HepG2 (cell line): ENCODE measurements around the gene LHX1. TPM values are rescaled to one million over a fixed set of nuclear protein-coding genes. Genes with fewer than 3 reads are reported as not detected.

Experiments
- ATAC-seq: fragments of 200-7000 bp; cut with Tn5 transposase; 3 replicates; pipeline ENCODE4 v1.9.1; 2020; ENCODE audit warnings: mild to moderate bottlenecking, moderate library complexity
- BruUV-seq: library from RNA; stranded (reverse); fragments of 400-500 nt; replicated peaks from 2 replicates; lab custom pipeline; 2021; lab: Mats Ljungman, UMichigan
- CTCF ChIA-PET: fragments of 300-600 bp; formaldehyde crosslinking; extraction: SDS; loops from one replicate; lab custom pipeline; 2021; ENCODE audit warnings: low total read pairs, inconsistent platforms, low intra/inter-chr PET ratio; lab: Yijun Ruan, JAX
- POLR2A ChIA-PET: fragments of 350-600 bp; sonication (Branson Sonifier 250); formaldehyde crosslinking; loops from one replicate; lab custom pipeline; 2020; ENCODE audit warnings: antibody characterized with exemption, inconsistent platforms; lab: Yijun Ruan, JAX
- DNase-seq: peaks from one replicate; pipeline ENCODE4 v3.0.0-alpha.2; 2015; ENCODE audit warnings: low spot score
- FAIRE-seq: peaks from 3 replicates; lab custom pipeline; 2011; peaks lifted over from hg19 to GRCh38; lab: Jason Lieb, UNC
- H2AFZ ChIP-seq: one replicate; pipeline ENCODE4 v1.6.1; 2011; ENCODE audit warnings: low read length, inconsistent platforms
- H3K27ac ChIP-seq: fragments of 300-600 bp; 3 replicates; pipeline ENCODE4 v1.8.0; 2011; ENCODE audit warnings: mixed run types, mild to moderate bottlenecking, mixed read lengths, low read length, inconsistent platforms; ENCODE audit not compliant: insufficient read depth; ENCODE audit errors: extremely low read length
- H3K27me3 ChIP-seq, 2 experiments: fragments of 200-600 bp in 1 of 2; 2 replicates in 1 of 2; 3 replicates in 1 of 2; pipeline versions ENCODE4 v1.6.0 to v1.8.0; 2011; ENCODE audit warnings: low read length in 2 of 2, mild to moderate bottlenecking in 2 of 2, moderate library complexity in 2 of 2, inconsistent platforms in 1 of 2; ENCODE audit not compliant: insufficient read depth in 2 of 2, control insufficient read depth in 1 of 2
- H3K36me3 ChIP-seq, 2 experiments: fragments of 200-600 bp in 1 of 2; replicated peaks in 1 of 2; 2 replicates in 1 of 2; 3 replicates in 1 of 2; pipeline versions ENCODE4 v1.5.1 to v1.8.0; 2011; ENCODE audit warnings: low read length in 2 of 2, inconsistent platforms in 1 of 2; ENCODE audit not compliant: insufficient read depth in 2 of 2, control insufficient read depth in 1 of 2
- H3K4me1 ChIP-seq: 2 replicates; pipeline ENCODE4 v1.5.1; 2012; ENCODE audit warnings: low read length, inconsistent platforms; ENCODE audit not compliant: insufficient read depth
- H3K4me2 ChIP-seq: 2 replicates; pipeline ENCODE4 v1.6.0; 2011; ENCODE audit warnings: low read depth, low read length, inconsistent platforms
- H3K4me3 ChIP-seq, 3 experiments: fragments of 200-600 bp in 1 of 3; sonication (generic), shearing (Covaris generic) in 1 of 3; replicated peaks in 1 of 3; 2 replicates each; pipeline ENCODE4 v1.5.1; 2011 to 2016; ENCODE audit warnings: low read length in 3 of 3, inconsistent platforms in 2 of 3, low read depth in 2 of 3, mild to moderate bottlenecking in 2 of 3, control low read depth in 1 of 3, mixed read lengths in 1 of 3; ENCODE audit not compliant: insufficient read depth in 1 of 3
- H3K79me2 ChIP-seq: one replicate; pipeline ENCODE4 v1.6.1; 2011; ENCODE audit warnings: low read length, inconsistent platforms; ENCODE audit not compliant: insufficient read depth
- H3K9ac ChIP-seq: 2 replicates; pipeline ENCODE4 v1.6.0; 2011; ENCODE audit warnings: mild to moderate bottlenecking, low read depth, low read length, inconsistent platforms; ENCODE audit not compliant: insufficient read depth
- H3K9me3 ChIP-seq: 2 replicates; pipeline ENCODE4 v1.5.1; 2012; ENCODE audit warnings: mild to moderate bottlenecking, low read length
- H4K20me1 ChIP-seq: 2 replicates; pipeline ENCODE4 v1.6.0; 2011; ENCODE audit warnings: inconsistent platforms, mild to moderate bottlenecking, low read length, moderate library complexity; ENCODE audit not compliant: insufficient read depth
- TEAD3 ChIP-seq: optimal IDR thresholded peaks from 2 replicates; pipeline ENCODE3; 2016; ENCODE audit warnings: borderline replicate concordance
- THRA ChIP-seq: sonication (generic); formaldehyde crosslinking; IDR thresholded peaks from 2 replicates; pipeline ENCODE4 v1.4.0; 2020; ENCODE audit warnings: missing genetic modification reagents, borderline replicate concordance
- ZFAT ChIP-seq: sonication (generic); formaldehyde crosslinking; conservative IDR thresholded peaks from 2 replicates; pipeline ENCODE4 v1.8.1; 2023; ENCODE audit warnings: missing genetic modification reagents, inconsistent platforms
- ZNF431 ChIP-seq: sonication (generic); formaldehyde crosslinking; IDR thresholded peaks from 2 replicates; pipeline ENCODE4 v1.9.0; 2022; ENCODE audit warnings: missing genetic modification reagents, low read depth, mild to moderate bottlenecking, borderline replicate concordance
- ZNF776 ChIP-seq: sonication (generic); formaldehyde crosslinking; IDR thresholded peaks from 2 replicates; pipeline ENCODE4 v1.4.0; 2020; ENCODE audit warnings: mild to moderate bottlenecking, missing genetic modification reagents
- WGBS: methylation state at CpG from one replicate; pipeline ENCODE4 v1.1.6; 2017; ENCODE audit warnings: low lambda C conversion rate; 5-methylcytosine and 5-hydroxymethylcytosine counted together
- in situ Hi-C: cut with HindIII; loops from 2 replicates; pipeline ENCODE4 v1.10.0; 2017; ENCODE audit warnings: low pct_unique_long_range_greater_than_20kb; ENCODE audit not compliant: extremely low pct_ligation_motif_present
- intact Hi-C: fragments of 100-400 bp; cut with micrococcal nuclease; formaldehyde crosslinking; loops from one replicate; pipeline ENCODE4 v1.10.0; 2022; ENCODE audit not compliant: unreplicated experiment
- polyA plus RNA-seq, 8 experiments: library from polyadenylated mRNA; depleted of rRNA in 3 of 8; stranded (reverse) in 7 of 8; unstranded in 1 of 8; fragments of >200 nt; fragmentation: Illumina TruSeq in 4 of 8; extraction: Trizol in 4 of 8; gene quantifications; 2 replicates each; pipeline versions ENCODE4 v1.2.1 to v1.2.3, GENCODE V29; 2011 to 2016; ENCODE audit warnings: low read depth in 4 of 8, missing spikeins in 1 of 8, mixed read lengths in 1 of 8; ENCODE audit not compliant: insufficient read depth in 1 of 8
- total RNA-seq, 5 experiments: library from RNA; depleted of rRNA; stranded (reverse); fragments of >200 nt; fragmentation: Illumina TruSeq; extraction: Trizol; gene quantifications; 2 replicates each; pipeline ENCODE4 v1.2.3, GENCODE V29; 2016; ENCODE audit warnings: low read depth in 1 of 5
- TF ChIP-seq, protein P1 (sequence below): IDR thresholded peaks from 2 replicates; pipeline ENCODE4 v1.4.0; 2020; ENCODE audit warnings: mild to moderate bottlenecking, missing genetic modification reagents
- TF ChIP-seq, protein P2 (sequence below): sonication (generic); formaldehyde crosslinking; IDR thresholded peaks from 2 replicates; pipeline ENCODE4 v1.9.0; 2021; ENCODE audit warnings: mild to moderate bottlenecking, missing genetic modification reagents

LHX1 gene
- total and polyA plus RNA-seq, 2 of the 13 experiments (the other 11 are each of a cell fraction or from before 2014, with no cell fraction given): not detected

DNA sequence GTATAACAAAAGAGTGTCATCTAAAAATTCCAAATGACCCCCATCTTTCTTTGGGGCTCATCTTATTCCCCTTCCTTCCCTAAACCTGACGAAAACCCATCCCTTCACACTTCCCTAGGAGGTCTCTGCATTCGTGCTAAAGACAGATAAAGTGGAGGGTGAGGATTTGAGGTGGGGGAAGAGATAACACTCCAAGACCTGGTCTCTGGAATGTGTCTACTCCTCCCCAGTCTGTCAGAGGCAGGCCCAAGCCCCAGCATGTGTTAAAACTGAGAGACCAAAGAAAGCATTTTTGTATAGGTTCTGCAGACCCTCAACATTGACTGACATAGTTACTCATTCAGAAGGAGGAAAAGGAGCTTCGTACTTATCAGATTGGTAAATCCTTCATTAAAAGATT is 11.0 kb upstream of the LHX1 start:
- no peaks in the 10 kb centered on the region for H3K9me3 ChIP-seq
- H3K27ac ChIP-seq: no peak overlapping the region
- CTCF ChIA-PET: no interaction called here
- no peak overlapping the region for H3K4me2 ChIP-seq
- TF ChIP-seq TEAD3: no peak
- TF ChIP-seq ZNF776 (CRISPR knock-in tag): no peak
- no peak for TF ChIP-seq ZFAT
- TF ChIP-seq ZNF431 (CRISPR knock-in tag): no peak
- TF ChIP-seq, protein P1, sequence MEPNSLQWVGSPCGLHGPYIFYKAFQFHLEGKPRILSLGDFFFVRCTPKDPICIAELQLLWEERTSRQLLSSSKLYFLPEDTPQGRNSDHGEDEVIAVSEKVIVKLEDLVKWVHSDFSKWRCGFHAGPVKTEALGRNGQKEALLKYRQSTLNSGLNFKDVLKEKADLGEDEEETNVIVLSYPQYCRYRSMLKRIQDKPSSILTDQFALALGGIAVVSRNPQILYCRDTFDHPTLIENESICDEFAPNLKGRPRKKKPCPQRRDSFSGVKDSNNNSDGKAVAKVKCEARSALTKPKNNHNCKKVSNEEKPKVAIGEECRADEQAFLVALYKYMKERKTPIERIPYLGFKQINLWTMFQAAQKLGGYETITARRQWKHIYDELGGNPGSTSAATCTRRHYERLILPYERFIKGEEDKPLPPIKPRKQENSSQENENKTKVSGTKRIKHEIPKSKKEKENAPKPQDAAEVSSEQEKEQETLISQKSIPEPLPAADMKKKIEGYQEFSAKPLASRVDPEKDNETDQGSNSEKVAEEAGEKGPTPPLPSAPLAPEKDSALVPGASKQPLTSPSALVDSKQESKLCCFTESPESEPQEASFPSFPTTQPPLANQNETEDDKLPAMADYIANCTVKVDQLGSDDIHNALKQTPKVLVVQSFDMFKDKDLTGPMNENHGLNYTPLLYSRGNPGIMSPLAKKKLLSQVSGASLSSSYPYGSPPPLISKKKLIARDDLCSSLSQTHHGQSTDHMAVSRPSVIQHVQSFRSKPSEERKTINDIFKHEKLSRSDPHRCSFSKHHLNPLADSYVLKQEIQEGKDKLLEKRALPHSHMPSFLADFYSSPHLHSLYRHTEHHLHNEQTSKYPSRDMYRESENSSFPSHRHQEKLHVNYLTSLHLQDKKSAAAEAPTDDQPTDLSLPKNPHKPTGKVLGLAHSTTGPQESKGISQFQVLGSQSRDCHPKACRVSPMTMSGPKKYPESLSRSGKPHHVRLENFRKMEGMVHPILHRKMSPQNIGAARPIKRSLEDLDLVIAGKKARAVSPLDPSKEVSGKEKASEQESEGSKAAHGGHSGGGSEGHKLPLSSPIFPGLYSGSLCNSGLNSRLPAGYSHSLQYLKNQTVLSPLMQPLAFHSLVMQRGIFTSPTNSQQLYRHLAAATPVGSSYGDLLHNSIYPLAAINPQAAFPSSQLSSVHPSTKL (CRISPR knock-in tag): no peak
- TF ChIP-seq, protein P2, sequence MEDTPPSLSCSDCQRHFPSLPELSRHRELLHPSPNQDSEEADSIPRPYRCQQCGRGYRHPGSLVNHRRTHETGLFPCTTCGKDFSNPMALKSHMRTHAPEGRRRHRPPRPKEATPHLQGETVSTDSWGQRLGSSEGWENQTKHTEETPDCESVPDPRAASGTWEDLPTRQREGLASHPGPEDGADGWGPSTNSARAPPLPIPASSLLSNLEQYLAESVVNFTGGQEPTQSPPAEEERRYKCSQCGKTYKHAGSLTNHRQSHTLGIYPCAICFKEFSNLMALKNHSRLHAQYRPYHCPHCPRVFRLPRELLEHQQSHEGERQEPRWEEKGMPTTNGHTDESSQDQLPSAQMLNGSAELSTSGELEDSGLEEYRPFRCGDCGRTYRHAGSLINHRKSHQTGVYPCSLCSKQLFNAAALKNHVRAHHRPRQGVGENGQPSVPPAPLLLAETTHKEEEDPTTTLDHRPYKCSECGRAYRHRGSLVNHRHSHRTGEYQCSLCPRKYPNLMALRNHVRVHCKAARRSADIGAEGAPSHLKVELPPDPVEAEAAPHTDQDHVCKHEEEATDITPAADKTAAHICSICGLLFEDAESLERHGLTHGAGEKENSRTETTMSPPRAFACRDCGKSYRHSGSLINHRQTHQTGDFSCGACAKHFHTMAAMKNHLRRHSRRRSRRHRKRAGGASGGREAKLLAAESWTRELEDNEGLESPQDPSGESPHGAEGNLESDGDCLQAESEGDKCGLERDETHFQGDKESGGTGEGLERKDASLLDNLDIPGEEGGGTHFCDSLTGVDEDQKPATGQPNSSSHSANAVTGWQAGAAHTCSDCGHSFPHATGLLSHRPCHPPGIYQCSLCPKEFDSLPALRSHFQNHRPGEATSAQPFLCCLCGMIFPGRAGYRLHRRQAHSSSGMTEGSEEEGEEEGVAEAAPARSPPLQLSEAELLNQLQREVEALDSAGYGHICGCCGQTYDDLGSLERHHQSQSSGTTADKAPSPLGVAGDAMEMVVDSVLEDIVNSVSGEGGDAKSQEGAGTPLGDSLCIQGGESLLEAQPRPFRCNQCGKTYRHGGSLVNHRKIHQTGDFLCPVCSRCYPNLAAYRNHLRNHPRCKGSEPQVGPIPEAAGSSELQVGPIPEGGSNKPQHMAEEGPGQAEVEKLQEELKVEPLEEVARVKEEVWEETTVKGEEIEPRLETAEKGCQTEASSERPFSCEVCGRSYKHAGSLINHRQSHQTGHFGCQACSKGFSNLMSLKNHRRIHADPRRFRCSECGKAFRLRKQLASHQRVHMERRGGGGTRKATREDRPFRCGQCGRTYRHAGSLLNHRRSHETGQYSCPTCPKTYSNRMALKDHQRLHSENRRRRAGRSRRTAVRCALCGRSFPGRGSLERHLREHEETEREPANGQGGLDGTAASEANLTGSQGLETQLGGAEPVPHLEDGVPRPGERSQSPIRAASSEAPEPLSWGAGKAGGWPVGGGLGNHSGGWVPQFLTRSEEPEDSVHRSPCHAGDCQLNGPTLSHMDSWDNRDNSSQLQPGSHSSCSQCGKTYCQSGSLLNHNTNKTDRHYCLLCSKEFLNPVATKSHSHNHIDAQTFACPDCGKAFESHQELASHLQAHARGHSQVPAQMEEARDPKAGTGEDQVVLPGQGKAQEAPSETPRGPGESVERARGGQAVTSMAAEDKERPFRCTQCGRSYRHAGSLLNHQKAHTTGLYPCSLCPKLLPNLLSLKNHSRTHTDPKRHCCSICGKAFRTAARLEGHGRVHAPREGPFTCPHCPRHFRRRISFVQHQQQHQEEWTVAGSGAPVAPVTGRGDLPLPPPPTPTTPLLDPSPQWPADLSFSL (CRISPR knock-in tag): no peak
- no peak for TF ChIP-seq THRA (CRISPR knock-in tag)
- no peak for FAIRE-seq
- in situ Hi-C loops: no loop called here
- POLR2A ChIA-PET: no interaction called here
- WGBS: 9% methylated on average over 3 of the region's 3 CpGs
- no peaks in the 10 kb centered on the region for H3K36me3 ChIP-seq
- H3K79me2 ChIP-seq: no peaks in the 10 kb centered on the region
- no peak for DNase-seq
- no peak for ATAC-seq
- H3K27me3 ChIP-seq: peaks cover 1 to 65% of the 10 kb centered on the region in 2 experiments; a peak in 4 of 5 replicates
- no peak overlapping the region for H3K4me3 ChIP-seq
- intact Hi-C loops: no loop called here
- no peaks in the 10 kb centered on the region for H4K20me1 ChIP-seq
- H3K4me1 ChIP-seq: 0 out of 2 replicates have a peak, but pooled peaks cover 12% of the 10 kb centered on the region
- no peak overlapping the region for H3K9ac ChIP-seq
- BruUV-seq: no TSS peak
- H2AFZ ChIP-seq: no peak overlapping the region
